Fibroblast of lung (primary cell): Measurements from ENCODE around the gene SCUBE1.

Experiments used
- CTCF ChIP-seq, 2 donors: IDR thresholded peaks in 1 of 2; conservative IDR thresholded peaks in 1 of 2; 1 replicate in 1 of 2; 2 replicates in 1 of 2; pipeline ENCODE4 v1.5.1; 2011 to 2012; ENCODE audit warnings: low read length in 2 of 2, control low read depth in 1 of 2, inconsistent platforms in 1 of 2, low read depth in 1 of 2, mild to moderate bottlenecking in 1 of 2
- EZH2 ChIP-seq: IDR thresholded peaks from 2 replicates; pipeline ENCODE4 v1.5.1; 2012; ENCODE audit warnings: low read length, control low read depth, mild to moderate bottlenecking; ENCODE audit errors: missing control alignments

- TF ChIP-seq CTCF (conservative IDR thresholded peaks at IDR 0.05 in 1 of 2, IDR thresholded peaks at IDR 0.05 in 1 of 2; ENCODE audit: low read depth in 1 of 2, low read length in 2 of 2) (no peak), EZH2 (no peak)
Observed at GRCh38 chr22:43158778-43159483, 184.2 kb downstream of the SCUBE1 start.
